HepG2 (cell line): ENCODE results near the gene IL1RAPL1.

Experiments used
- ERF ChIP-seq: IDR thresholded peaks from 2 replicates; pipeline ENCODE4 v1.6.1; 2018; ENCODE audit warnings: missing biosample characterization, missing genetic modification reagents
- FOXK2 ChIP-seq: fragments of 450-650 bp; IDR thresholded peaks from 2 replicates; pipeline ENCODE4 v1.6.1; 2016
- HMG20B ChIP-seq: conservative IDR thresholded peaks from 2 replicates; pipeline ENCODE4 v1.6.1; 2016; ENCODE audit warnings: missing genetic modification reagents, missing compliant biosample characterization
- KLF9 ChIP-seq: IDR thresholded peaks from 2 replicates; pipeline ENCODE4 v1.6.1; 2016; ENCODE audit warnings: low read depth
- SCMH1 ChIP-seq: sonication (generic); formaldehyde crosslinking; IDR thresholded peaks from 2 replicates; pipeline ENCODE4 v1.9.0; 2021; ENCODE audit warnings: missing genetic modification reagents, mild to moderate bottlenecking, borderline replicate concordance
- SUZ12 ChIP-seq: fragments of 150-350 bp; IDR thresholded peaks from 2 replicates; pipeline ENCODE4 v1.6.1; 2014; ENCODE audit warnings: low read depth, low read length
- YY1 ChIP-seq: IDR thresholded peaks from 2 replicates; pipeline ENCODE4 v1.6.1; 2011; ENCODE audit warnings: low read length, low read depth, moderate library complexity, mild to moderate bottlenecking; ENCODE audit not compliant: insufficient read depth, insufficient replicate concordance
- ZFX ChIP-seq: sonication (generic); formaldehyde crosslinking; IDR thresholded peaks from 2 replicates; pipeline ENCODE4 v1.4.0; 2020; ENCODE audit warnings: mild to moderate bottlenecking, low read depth, missing genetic modification reagents, moderate library complexity
- ZNF501 ChIP-seq: sonication (generic); formaldehyde crosslinking; IDR thresholded peaks from 2 replicates; pipeline ENCODE4 v1.5.1; 2020; ENCODE audit warnings: mild to moderate bottlenecking, moderate library complexity, missing genetic modification reagents
- TF ChIP-seq, protein P1 (sequence below): sonication (generic); formaldehyde crosslinking; IDR thresholded peaks from 2 replicates; pipeline ENCODE4 v1.4.0; 2020; ENCODE audit warnings: missing genetic modification reagents
- TF ChIP-seq, protein P2 (sequence below): sonication (generic); formaldehyde crosslinking; IDR thresholded peaks from 2 replicates; pipeline ENCODE4 v1.5.0; 2020; ENCODE audit warnings: mild to moderate bottlenecking, missing genetic modification reagents, moderate library complexity
- TF ChIP-seq, protein P3 (sequence below): sonication (generic); formaldehyde crosslinking; IDR thresholded peaks from 2 replicates; pipeline ENCODE4 v1.4.0; 2020; ENCODE audit warnings: missing genetic modification reagents

DNA sequence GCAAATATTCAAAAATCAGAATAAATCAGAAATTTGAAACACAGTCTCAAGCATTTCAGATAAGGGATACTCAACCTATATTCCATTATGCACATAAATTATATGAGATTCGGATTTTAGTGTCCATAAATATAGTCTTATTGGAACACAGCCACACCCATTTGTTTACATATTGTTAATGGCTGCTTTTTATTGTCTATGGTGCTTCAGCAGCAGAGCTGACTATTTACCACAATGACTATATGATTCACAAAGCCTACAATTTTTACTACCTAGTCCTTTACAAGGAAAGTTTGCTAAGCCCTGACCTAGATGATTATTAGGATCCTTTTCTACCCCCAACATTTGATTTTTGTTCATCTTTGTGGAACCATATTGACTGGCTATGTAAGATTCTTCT lies 63.9 kb downstream of the IL1RAPL1 start:
- TF ChIP-seq HMG20B (no peak), ZFX (no peak), KLF9 (CRISPR knock-in tag) (no peak), FOXK2 (no peak), ERF (no peak), YY1 (no peak), SCMH1 (CRISPR knock-in tag) (no peak), SUZ12 (no peak), ZNF501 (CRISPR knock-in tag) (no peak)
- TF ChIP-seq, protein P1, sequence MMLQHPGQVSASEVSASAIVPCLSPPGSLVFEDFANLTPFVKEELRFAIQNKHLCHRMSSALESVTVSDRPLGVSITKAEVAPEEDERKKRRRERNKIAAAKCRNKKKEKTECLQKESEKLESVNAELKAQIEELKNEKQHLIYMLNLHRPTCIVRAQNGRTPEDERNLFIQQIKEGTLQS (CRISPR knock-in tag): no peak
- TF ChIP-seq, protein P2, sequence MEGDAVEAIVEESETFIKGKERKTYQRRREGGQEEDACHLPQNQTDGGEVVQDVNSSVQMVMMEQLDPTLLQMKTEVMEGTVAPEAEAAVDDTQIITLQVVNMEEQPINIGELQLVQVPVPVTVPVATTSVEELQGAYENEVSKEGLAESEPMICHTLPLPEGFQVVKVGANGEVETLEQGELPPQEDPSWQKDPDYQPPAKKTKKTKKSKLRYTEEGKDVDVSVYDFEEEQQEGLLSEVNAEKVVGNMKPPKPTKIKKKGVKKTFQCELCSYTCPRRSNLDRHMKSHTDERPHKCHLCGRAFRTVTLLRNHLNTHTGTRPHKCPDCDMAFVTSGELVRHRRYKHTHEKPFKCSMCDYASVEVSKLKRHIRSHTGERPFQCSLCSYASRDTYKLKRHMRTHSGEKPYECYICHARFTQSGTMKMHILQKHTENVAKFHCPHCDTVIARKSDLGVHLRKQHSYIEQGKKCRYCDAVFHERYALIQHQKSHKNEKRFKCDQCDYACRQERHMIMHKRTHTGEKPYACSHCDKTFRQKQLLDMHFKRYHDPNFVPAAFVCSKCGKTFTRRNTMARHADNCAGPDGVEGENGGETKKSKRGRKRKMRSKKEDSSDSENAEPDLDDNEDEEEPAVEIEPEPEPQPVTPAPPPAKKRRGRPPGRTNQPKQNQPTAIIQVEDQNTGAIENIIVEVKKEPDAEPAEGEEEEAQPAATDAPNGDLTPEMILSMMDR (CRISPR knock-in tag): no peak
- TF ChIP-seq, protein P3, sequence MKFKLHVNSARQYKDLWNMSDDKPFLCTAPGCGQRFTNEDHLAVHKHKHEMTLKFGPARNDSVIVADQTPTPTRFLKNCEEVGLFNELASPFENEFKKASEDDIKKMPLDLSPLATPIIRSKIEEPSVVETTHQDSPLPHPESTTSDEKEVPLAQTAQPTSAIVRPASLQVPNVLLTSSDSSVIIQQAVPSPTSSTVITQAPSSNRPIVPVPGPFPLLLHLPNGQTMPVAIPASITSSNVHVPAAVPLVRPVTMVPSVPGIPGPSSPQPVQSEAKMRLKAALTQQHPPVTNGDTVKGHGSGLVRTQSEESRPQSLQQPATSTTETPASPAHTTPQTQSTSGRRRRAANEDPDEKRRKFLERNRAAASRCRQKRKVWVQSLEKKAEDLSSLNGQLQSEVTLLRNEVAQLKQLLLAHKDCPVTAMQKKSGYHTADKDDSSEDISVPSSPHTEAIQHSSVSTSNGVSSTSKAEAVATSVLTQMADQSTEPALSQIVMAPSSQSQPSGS (CRISPR knock-in tag): no peak
